H1 (cell line): ENCODE results near the gene GCK. TPM values are rescaled to one million over a fixed set of nuclear protein-coding genes. Genes with fewer than 3 reads are reported as not detected.

Experiments used
- CTCF ChIA-PET: fragments of 300-600 bp; sonication (Branson Sonifier 250); formaldehyde crosslinking; loops from one replicate; lab custom pipeline; 2021; ENCODE audit not compliant: partially characterized antibody; lab: Charles Lee
- POLR2A ChIA-PET: fragments of 300-600 bp; sonication (Branson Sonifier 250); formaldehyde crosslinking; loops from one replicate; lab custom pipeline; 2021; ENCODE audit warnings: inconsistent platforms; ENCODE audit not compliant: partially characterized antibody; lab: Charles Lee
- DNase-seq, 2 experiments: peaks; one replicate each; pipeline versions ENCODE4 v3.0.0 to v3.0.0-alpha.2; 2010 to 2022; ENCODE audit warnings: low spot score in 2 of 2, low read depth in 1 of 2, mixed read lengths in 1 of 2
- FAIRE-seq: peaks from 2 replicates; lab custom pipeline; 2011; peaks lifted over from hg19 to GRCh38; lab: Jason Lieb, UNC
- H2AFZ ChIP-seq: 2 replicates; pipeline ENCODE4 v1.8.1; 2012; ENCODE audit warnings: low read length, inconsistent platforms
- H2AK5ac ChIP-seq: 2 replicates; pipeline ENCODE4 v1.6.1; 2013; ENCODE audit warnings: low read depth, low read length
- H2BK120ac ChIP-seq: replicated peaks from 2 replicates; pipeline ENCODE3; 2013; ENCODE audit warnings: low read depth, low read length, inconsistent platforms
- H2BK12ac ChIP-seq: 2 replicates; pipeline ENCODE4 v1.6.1; 2013; ENCODE audit warnings: low read depth, low read length
- H2BK15ac ChIP-seq: 2 replicates; pipeline ENCODE4 v1.6.1; 2013; ENCODE audit warnings: low read length
- H2BK20ac ChIP-seq: 2 replicates; pipeline ENCODE4 v1.6.1; 2013; ENCODE audit warnings: low read length
- H2BK5ac ChIP-seq: 2 replicates; pipeline ENCODE4 v1.6.1; 2013; ENCODE audit warnings: low read depth, low read length
- H3K14ac ChIP-seq: 2 replicates; pipeline ENCODE4 v1.6.1; 2013; ENCODE audit warnings: inconsistent platforms; ENCODE audit not compliant: insufficient read length
- H3K18ac ChIP-seq: 2 replicates; pipeline ENCODE4 v1.6.1; 2013; ENCODE audit warnings: low read length; ENCODE audit errors: extremely low read depth
- H3K23ac ChIP-seq: 2 replicates; pipeline ENCODE4 v1.6.1; 2013; ENCODE audit warnings: inconsistent platforms; ENCODE audit not compliant: insufficient read length
- H3K23me2 ChIP-seq: 2 replicates; pipeline ENCODE4 v1.6.1; 2013; ENCODE audit warnings: low read depth, low read length
- H3K27ac ChIP-seq: 2 replicates; pipeline ENCODE4 v1.6.1; 2011; ENCODE audit warnings: low read depth, low read length, inconsistent platforms
- H3K27me3 ChIP-seq, 4 experiments: replicated peaks in 1 of 4; 1 replicate in 1 of 4; 2 replicates in 3 of 4; pipeline versions ENCODE4 v1.6.1 to v1.8.1; 2011 to 2013; ENCODE audit warnings: low read length in 3 of 4, mild to moderate bottlenecking in 3 of 4, inconsistent platforms in 2 of 4, mixed read lengths in 2 of 4, moderate library complexity in 1 of 4; ENCODE audit not compliant: control insufficient read depth in 3 of 4, insufficient read depth in 3 of 4; ENCODE audit errors: extremely low read depth in 1 of 4
- H3K36me3 ChIP-seq, 4 experiments: 2 replicates each; pipeline versions ENCODE4 v1.6.1 to v1.8.1; 2011 to 2013; ENCODE audit warnings: mild to moderate bottlenecking in 4 of 4, low read length in 3 of 4, moderate library complexity in 2 of 4, control low read depth in 1 of 4, inconsistent platforms in 1 of 4; ENCODE audit not compliant: insufficient read depth in 4 of 4, control insufficient read depth in 2 of 4
- H3K4ac ChIP-seq: replicated peaks from 2 replicates; pipeline ENCODE3; 2013; ENCODE audit warnings: low read length, low read depth, mixed read lengths, inconsistent platforms; ENCODE audit not compliant: insufficient read length
- H3K4me1 ChIP-seq, 4 experiments: replicated peaks in 1 of 4; 1 replicate in 1 of 4; 2 replicates in 3 of 4; pipeline versions ENCODE4 v1.6.1 to v1.8.1; 2011 to 2013; ENCODE audit warnings: low read length in 3 of 4, inconsistent platforms in 2 of 4, mixed read lengths in 1 of 4; ENCODE audit not compliant: insufficient read depth in 4 of 4, control insufficient read depth in 3 of 4
- H3K4me2 ChIP-seq, 2 experiments: 2 replicates each; pipeline versions ENCODE4 v1.6.1 to v1.8.1; 2011 to 2013; ENCODE audit warnings: low read depth in 2 of 2, low read length in 2 of 2, control low read depth in 1 of 2, inconsistent platforms in 1 of 2, mild to moderate bottlenecking in 1 of 2; ENCODE audit not compliant: insufficient read depth in 1 of 2
- H3K4me3 ChIP-seq, 4 experiments: fragments of 200-600, 300-600 bp in 1 of 4; sonication (generic), shearing (Covaris generic), sonication (Bioruptor Twin) in 1 of 4; 2 replicates each; pipeline versions ENCODE4 v1.5.1 to v1.8.1; 2011 to 2016; ENCODE audit warnings: low read length in 4 of 4, low read depth in 3 of 4, control low read depth in 2 of 4, inconsistent platforms in 2 of 4, mild to moderate bottlenecking in 2 of 4, mixed read lengths in 1 of 4, moderate library complexity in 1 of 4; ENCODE audit not compliant: insufficient read depth in 2 of 4; ENCODE audit errors: extremely low read depth in 1 of 4
- H3K56ac ChIP-seq: replicated peaks from 2 replicates; pipeline ENCODE3; 2013; ENCODE audit warnings: low read depth, mild to moderate bottlenecking, mixed read lengths, low read length, inconsistent platforms; ENCODE audit not compliant: insufficient read length
- H3K79me1 ChIP-seq: 2 replicates; pipeline ENCODE4 v1.6.1; 2013; ENCODE audit warnings: low read depth, low read length, control low read depth
- H3K79me2 ChIP-seq, 2 experiments: 2 replicates each; pipeline versions ENCODE4 v1.6.1 to v1.8.1; 2012 to 2013; ENCODE audit warnings: low read length in 2 of 2, mild to moderate bottlenecking in 2 of 2, inconsistent platforms in 1 of 2; ENCODE audit not compliant: insufficient read depth in 2 of 2, control insufficient read depth in 1 of 2
- H3K9ac ChIP-seq, 4 experiments: replicated peaks in 1 of 4; 1 replicate in 1 of 4; 2 replicates in 3 of 4; pipeline versions ENCODE4 v1.6.1 to v1.8.1; 2011 to 2013; ENCODE audit warnings: low read depth in 3 of 4, low read length in 3 of 4, control low read depth in 2 of 4, mild to moderate bottlenecking in 2 of 4, moderate library complexity in 2 of 4, inconsistent platforms in 1 of 4; ENCODE audit errors: extremely low read depth in 1 of 4
- H3K9me3 ChIP-seq, 2 experiments: 2 replicates each; pipeline versions ENCODE4 v1.6.1 to v1.8.1; 2012 to 2013; ENCODE audit warnings: mild to moderate bottlenecking in 2 of 2, moderate library complexity in 2 of 2, control low read depth in 1 of 2, inconsistent platforms in 1 of 2, low read depth in 1 of 2, low read length in 1 of 2, mixed read lengths in 1 of 2; ENCODE audit not compliant: insufficient read depth in 2 of 2
- H4K20me1 ChIP-seq, 2 experiments: replicated peaks in 1 of 2; 2 replicates each; pipeline versions ENCODE3 to v1.8.1; 2011 to 2013; ENCODE audit warnings: inconsistent platforms in 2 of 2, low read length in 2 of 2, mild to moderate bottlenecking in 1 of 2; ENCODE audit not compliant: insufficient read depth in 2 of 2, control insufficient read depth in 1 of 2
- H4K5ac ChIP-seq: 2 replicates; pipeline ENCODE4 v1.6.1; 2013; ENCODE audit warnings: low read length, low read depth, mixed read lengths, inconsistent platforms; ENCODE audit not compliant: insufficient read length
- H4K8ac ChIP-seq: 2 replicates; pipeline ENCODE4 v1.8.0; 2013; ENCODE audit warnings: mild to moderate bottlenecking, moderate library complexity, low read length, inconsistent platforms; ENCODE audit not compliant: insufficient read depth; ENCODE audit errors: extremely low read depth
- H4K91ac ChIP-seq: replicated peaks from 2 replicates; pipeline ENCODE3; 2013; ENCODE audit warnings: low read length, mixed read lengths, inconsistent platforms; ENCODE audit not compliant: insufficient read length
- CBX5 ChIP-seq: fragments of 300-800, 300-1000 bp; sonication (generic); IDR thresholded peaks from 2 replicates; pipeline ENCODE4 v1.7.1; 2016; ENCODE audit warnings: antibody characterized with exemption, low read length, low read depth
- CBX8 ChIP-seq: fragments of 300-800, 300-1000 bp; sonication (generic); IDR thresholded peaks from 2 replicates; pipeline ENCODE4 v1.7.1; 2016; ENCODE audit warnings: low read depth, low read length, borderline replicate concordance
- CHD1 ChIP-seq: IDR thresholded peaks from 2 replicates; pipeline ENCODE4 v1.6.1; 2012; ENCODE audit warnings: low read depth, low read length, improper control_type of control experiment
- KDM4A ChIP-seq: IDR thresholded peaks from one replicate; pipeline ENCODE4 v1.7.1; 2012; ENCODE audit warnings: low read depth, mild to moderate bottlenecking, moderate library complexity, low read length, inconsistent platforms; ENCODE audit not compliant: severe bottlenecking
- MAFK ChIP-seq: IDR thresholded peaks from 2 replicates; pipeline ENCODE4 v1.6.1; 2012; ENCODE audit warnings: low read depth, mild to moderate bottlenecking, improper control_type of control experiment, low read length
- SP1 ChIP-seq: IDR thresholded peaks from 2 replicates; pipeline ENCODE4 v1.6.1; 2011; ENCODE audit warnings: low read depth, low read length
- TAF7 ChIP-seq: optimal IDR thresholded peaks from 2 replicates; pipeline ENCODE3; 2011; ENCODE audit warnings: low read depth, mild to moderate bottlenecking, inconsistent platforms, low read length, moderate library complexity, borderline replicate concordance
- TBP ChIP-seq: IDR thresholded peaks from 2 replicates; pipeline ENCODE4 v1.6.1; 2011; ENCODE audit warnings: low read depth, low read length, improper control_type of control experiment
- TCF12 ChIP-seq: IDR thresholded peaks from 2 replicates; pipeline ENCODE4 v1.6.1; 2011; ENCODE audit warnings: low read depth, mild to moderate bottlenecking, low read length
- WGBS, 2 experiments: shearing (Covaris generic) in 1 of 2; methylation state at CpG; one replicate each; pipeline versions ENCODE4 v1.1.6 to v1.1.7; 2013 to 2015; ENCODE audit warnings: low lambda C conversion rate in 2 of 2, mixed read lengths in 2 of 2, inconsistent platforms in 1 of 2, low coverage in 1 of 2, missing lambda C conversion rate in 1 of 2; ENCODE audit not compliant: insufficient replicate concordance in 2 of 2, insufficient coverage in 1 of 2, insufficient read length in 1 of 2; ENCODE audit errors: extremely low coverage in 1 of 2, missing lambda C conversion rate in 1 of 2; 5-methylcytosine and 5-hydroxymethylcytosine counted together
- polyA plus RNA-seq, 7 experiments: library from polyadenylated mRNA; depleted of rRNA in 3 of 7; stranded (reverse) in 5 of 7; unstranded in 2 of 7; fragments of >200 nt in 5 of 7; fragments of 200-250 nt in 2 of 7; gene quantifications; 1 replicate in 5 of 7; 2 replicates in 1 of 7; 4 replicates in 1 of 7; pipeline versions ENCODE4 v1.2.1 to v1.2.3, GENCODE V29; 2011 to 2013; ENCODE audit warnings: missing spikeins in 2 of 7, mixed read lengths in 2 of 7
- total RNA-seq: library from RNA; stranded (reverse); fragmentation: NEBNext Ultra II Directional; extraction: Animal tissue kit (Norgen Biotek cat#: 25700); gene quantifications from 2 replicates; pipeline ENCODE4 v1.2.1, GENCODE V29; 2021
- TF ChIP-seq, protein P1 (sequence below), 3 experiments: IDR thresholded peaks; 1 replicate in 2 of 3; 2 replicates in 1 of 3; pipeline versions ENCODE4 v1.5.1 to v1.6.1; 2011; ENCODE audit warnings: low read length in 3 of 3, mild to moderate bottlenecking in 3 of 3, inconsistent platforms in 2 of 3, low read depth in 1 of 3, moderate library complexity in 1 of 3; ENCODE audit not compliant: insufficient read depth in 1 of 3; ENCODE audit errors: control extremely low read depth in 1 of 3
- TF ChIP-seq, protein P2 (sequence below): IDR thresholded peaks from 2 replicates; pipeline ENCODE4 v1.6.1; 2011; ENCODE audit warnings: low read length, improper control_type of control experiment

GCK gene
- total and polyA plus RNA-seq, 2 of the 8 experiments (the other 6 are each of a cell fraction or from before 2014, with no cell fraction given) = 2.4 to 4.9 TPM

DNA sequence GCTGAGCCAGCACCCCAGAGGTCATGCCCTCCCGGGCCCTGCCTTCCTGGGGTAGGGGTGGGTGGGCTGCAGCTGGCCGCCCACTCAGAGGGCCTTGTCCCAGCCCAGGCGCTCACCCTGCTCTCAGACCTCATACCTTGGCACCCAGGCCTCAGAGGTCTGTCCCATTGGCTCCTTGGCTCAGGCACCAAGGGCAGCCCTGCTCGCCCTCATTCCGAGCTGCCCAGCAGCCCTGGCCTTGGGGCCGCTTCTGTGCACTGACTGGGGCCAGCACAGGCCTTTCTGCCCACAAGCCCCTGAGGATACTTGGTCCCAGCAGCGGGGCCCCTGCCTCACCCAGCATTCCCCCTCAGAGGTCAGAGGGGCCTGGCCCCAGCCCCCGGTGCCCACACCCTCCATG, 45.8 kb upstream of the GCK start:
- Histone ChIP-seq H2BK12ac (no peak overlapping the region), H3K23me2 (no peaks in the 10 kb centered on the region), H3K36me3 (no peaks in the 10 kb centered on the region), H3K27me3 (no peaks in the 10 kb centered on the region), H2BK120ac (no peak overlapping the region), H3K4me1 (peaks cover 0 to 2% (median 0%) of the 10 kb centered on the region in 4 experiments; a peak in 2 of 7 replicates), H3K9ac (no peak overlapping the region), H4K5ac (no peak overlapping the region), H3K79me1 (no peaks in the 10 kb centered on the region), H2BK15ac (no peak overlapping the region), H2AK5ac (no peak overlapping the region), H4K91ac (no peak overlapping the region), H3K4ac (no peak overlapping the region), H3K23ac (no peak overlapping the region), H3K27ac (no peak overlapping the region), H3K18ac (no peak overlapping the region), H3K4me3 (no peak overlapping the region), H2BK5ac (no peak overlapping the region), H3K4me2 (no peak overlapping the region), H4K20me1 (no peaks in the 10 kb centered on the region), H2BK20ac (no peak overlapping the region), H3K9me3 (no peaks in the 10 kb centered on the region), H3K79me2 (no peaks in the 10 kb centered on the region), H4K8ac (no peak overlapping the region), H2AFZ (no peak overlapping the region), H3K56ac (no peak overlapping the region), H3K14ac (no peak overlapping the region)
- POLR2A ChIA-PET = interaction anchor here (0.6 kb wide), 1 partner anchor 496 kb away, joined by 3 read pairs; no protein-coding TSS in a partner anchor
- DNase-seq = no peak
- no peak for FAIRE-seq
- CTCF ChIA-PET = interaction anchor here (0.7 to 1.4 kb wide), 4 partner anchors 9 to 24 kb away, joined by 3 to 4 read pairs (median 3); no protein-coding TSS in a partner anchor
- WGBS, 2 experiments = 75% methylated on average over 6 of the region's 8 CpGs; no CpG with 5 or more reads in 1 of the 2 experiments
- TF ChIP-seq TBP (no peak), SP1 (no peak), KDM4A (no peak), CHD1 (no peak), TCF12 (no peak), TAF7 (no peak), MAFK (no peak), CBX5 (no peak), CBX8 (no peak)
- TF ChIP-seq, protein P1, sequence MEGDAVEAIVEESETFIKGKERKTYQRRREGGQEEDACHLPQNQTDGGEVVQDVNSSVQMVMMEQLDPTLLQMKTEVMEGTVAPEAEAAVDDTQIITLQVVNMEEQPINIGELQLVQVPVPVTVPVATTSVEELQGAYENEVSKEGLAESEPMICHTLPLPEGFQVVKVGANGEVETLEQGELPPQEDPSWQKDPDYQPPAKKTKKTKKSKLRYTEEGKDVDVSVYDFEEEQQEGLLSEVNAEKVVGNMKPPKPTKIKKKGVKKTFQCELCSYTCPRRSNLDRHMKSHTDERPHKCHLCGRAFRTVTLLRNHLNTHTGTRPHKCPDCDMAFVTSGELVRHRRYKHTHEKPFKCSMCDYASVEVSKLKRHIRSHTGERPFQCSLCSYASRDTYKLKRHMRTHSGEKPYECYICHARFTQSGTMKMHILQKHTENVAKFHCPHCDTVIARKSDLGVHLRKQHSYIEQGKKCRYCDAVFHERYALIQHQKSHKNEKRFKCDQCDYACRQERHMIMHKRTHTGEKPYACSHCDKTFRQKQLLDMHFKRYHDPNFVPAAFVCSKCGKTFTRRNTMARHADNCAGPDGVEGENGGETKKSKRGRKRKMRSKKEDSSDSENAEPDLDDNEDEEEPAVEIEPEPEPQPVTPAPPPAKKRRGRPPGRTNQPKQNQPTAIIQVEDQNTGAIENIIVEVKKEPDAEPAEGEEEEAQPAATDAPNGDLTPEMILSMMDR (IDR thresholded peaks at IDR 0.05; ENCODE audit: control extremely low read depth in 1 of 3, insufficient read depth in 1 of 3, low read depth in 1 of 3, low read length in 3 of 3) = no peak
- TF ChIP-seq, protein P2, sequence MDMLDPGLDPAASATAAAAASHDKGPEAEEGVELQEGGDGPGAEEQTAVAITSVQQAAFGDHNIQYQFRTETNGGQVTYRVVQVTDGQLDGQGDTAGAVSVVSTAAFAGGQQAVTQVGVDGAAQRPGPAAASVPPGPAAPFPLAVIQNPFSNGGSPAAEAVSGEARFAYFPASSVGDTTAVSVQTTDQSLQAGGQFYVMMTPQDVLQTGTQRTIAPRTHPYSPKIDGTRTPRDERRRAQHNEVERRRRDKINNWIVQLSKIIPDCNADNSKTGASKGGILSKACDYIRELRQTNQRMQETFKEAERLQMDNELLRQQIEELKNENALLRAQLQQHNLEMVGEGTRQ = no peak
